Measurements from ENCODE around the gene RSPH9.
"Not testable (repeated sequence)": the region's sequence is repeated elsewhere in the genome, so short reads cannot be mapped to it uniquely, and the experiment has no call there.

The RSPH9 gene

GRCh38 chr6:43623880-43624785 lies 20.7 kb upstream of the RSPH9 start:
- H3K4me1 Mint-ChIP-seq (ENCODE audit: low read depth): peaks cover 29% of the 10 kb centered on the region
- H3K4me3 Mint-ChIP-seq: no peak overlapping the region

GRCh38 chr6:43624786-43625288 lies 20.0 kb upstream of the RSPH9 start:
- peaks cover 31% of the 10 kb centered on the region for H3K4me1 Mint-ChIP-seq (ENCODE audit: low read depth)
- H3K27me3 Mint-ChIP-seq (ENCODE audit: low read depth): no peaks in the 10 kb centered on the region
- no peaks in the 10 kb centered on the region for H3K9me3 Mint-ChIP-seq
- no peak overlapping the region for H3K27ac Mint-ChIP-seq
- peaks cover 40% of the 10 kb centered on the region for H3K36me3 Mint-ChIP-seq (ENCODE audit: low read depth)
- no peak overlapping the region for H3K4me3 Mint-ChIP-seq

More at GRCh38 chr6:43623880-43624785, 20.7 kb upstream of the RSPH9 start:
- no peaks in the 10 kb centered on the region for H3K9me3 Mint-ChIP-seq
- peaks cover 42% of the 10 kb centered on the region for H3K36me3 Mint-ChIP-seq (ENCODE audit: low read depth)
- H3K27ac Mint-ChIP-seq: no peak overlapping the region
- no peaks in the 10 kb centered on the region for H3K27me3 Mint-ChIP-seq (ENCODE audit: low read depth)

- H3K4me3 Mint-ChIP-seq: no peak overlapping the region
- H3K27ac Mint-ChIP-seq: peak overlapping the region; percentile 27
- H3K36me3 Mint-ChIP-seq (ENCODE audit: low read depth): peaks cover 40% of the 10 kb centered on the region
- H3K4me1 Mint-ChIP-seq (ENCODE audit: low read depth): peaks cover 37% of the 10 kb centered on the region
- H3K27me3 Mint-ChIP-seq (ENCODE audit: low read depth): no peaks in the 10 kb centered on the region
- H3K9me3 Mint-ChIP-seq: no peaks in the 10 kb centered on the region
Measured at GRCh38 chr6:43625393-43625992, 19.3 kb upstream of the RSPH9 start.

GRCh38 chr6:43627008-43627825 lies 17.6 kb upstream of the RSPH9 start:
- Mint-ChIP-seq H3K4me3 (peak overlapping the region; percentile 100), H3K27me3 (ENCODE audit: low read depth) (no peaks in the 10 kb centered on the region), H3K9me3 (no peaks in the 10 kb centered on the region), H3K36me3 (ENCODE audit: low read depth) (peaks cover 33% of the 10 kb centered on the region), H3K4me1 (ENCODE audit: low read depth) (peaks cover 39% of the 10 kb centered on the region), H3K27ac (peak overlapping the region; percentile 80)

- Mint-ChIP-seq H3K27me3 (ENCODE audit: low read depth) (no peaks in the 10 kb centered on the region), H3K36me3 (ENCODE audit: low read depth) (peaks cover 25% of the 10 kb centered on the region), H3K9me3 (no peaks in the 10 kb centered on the region), H3K4me1 (ENCODE audit: low read depth) (peaks cover 38% of the 10 kb centered on the region), H3K4me3 (peak overlapping the region; percentile 100), H3K27ac (peak overlapping the region; percentile 98)
Measured at GRCh38 chr6:43628393-43629103, 16.3 kb upstream of the RSPH9 start.

- Mint-ChIP-seq H3K4me1 (ENCODE audit: low read depth) (peaks cover 42% of the 10 kb centered on the region), H3K27ac (peak within 1 kb of the TSS; percentile 100), H3K36me3 (ENCODE audit: low read depth) (peaks cover 23% of the 10 kb centered on the region), H3K9me3 (no peaks in the 10 kb centered on the region), H3K4me3 (peak within 1 kb of the TSS; percentile 100), H3K27me3 (ENCODE audit: low read depth) (no peaks in the 10 kb centered on the region)
Measured at GRCh38 chr6:43629104-43629504, 15.7 kb upstream of the RSPH9 start, which contains the start of gene GTPBP2. GTPBP2 (minus strand) TSS chr6:43629264; CDS start chr6:43629162, 102 bp downstream.

- Mint-ChIP-seq H3K4me1 (ENCODE audit: low read depth) (peaks cover 42% of the 10 kb centered on the region), H3K36me3 (ENCODE audit: low read depth) (peaks cover 20% of the 10 kb centered on the region), H3K9me3 (no peaks in the 10 kb centered on the region), H3K27ac (peak overlapping the region; percentile 100), H3K27me3 (ENCODE audit: low read depth) (no peaks in the 10 kb centered on the region), H3K4me3 (peak overlapping the region; percentile 100)
Measured at GRCh38 chr6:43629505-43630300, 15.1 kb upstream of the RSPH9 start.

GRCh38 chr6:43630980-43631619 lies 13.7 kb upstream of the RSPH9 start:
- H3K4me1 Mint-ChIP-seq (ENCODE audit: low read depth): peaks cover 49% of the 10 kb centered on the region
- no peaks in the 10 kb centered on the region for H3K9me3 Mint-ChIP-seq
- peak overlapping the region; percentile 61 for H3K4me3 Mint-ChIP-seq
- H3K27ac Mint-ChIP-seq: peak overlapping the region; percentile 90
- H3K36me3 Mint-ChIP-seq (ENCODE audit: low read depth): peaks cover 15% of the 10 kb centered on the region
- no peaks in the 10 kb centered on the region for H3K27me3 Mint-ChIP-seq (ENCODE audit: low read depth)

GRCh38 chr6:43633002-43633401 lies 11.8 kb upstream of the RSPH9 start:
- H3K9me3 Mint-ChIP-seq; H3K4me3 Mint-ChIP-seq; H3K27ac Mint-ChIP-seq; H3K27me3 Mint-ChIP-seq (ENCODE audit: low read depth): not testable (repeated sequence)
- H3K4me1 Mint-ChIP-seq (ENCODE audit: low read depth): peaks cover 40% of the 10 kb centered on the region
- H3K36me3 Mint-ChIP-seq (ENCODE audit: low read depth): peaks cover 20% of the 10 kb centered on the region

GRCh38 chr6:43634702-43635303 lies 10.0 kb upstream of the RSPH9 start:
- Mint-ChIP-seq H3K27ac (peak overlapping the region; percentile 96), H3K4me3 (no peak overlapping the region), H3K27me3 (ENCODE audit: low read depth) (no peaks in the 10 kb centered on the region), H3K4me1 (ENCODE audit: low read depth) (peaks cover 40% of the 10 kb centered on the region), H3K36me3 (ENCODE audit: low read depth) (peaks cover 25% of the 10 kb centered on the region), H3K9me3 (no peaks in the 10 kb centered on the region)

- no peaks in the 10 kb centered on the region for H3K9me3 Mint-ChIP-seq
- peaks cover 33% of the 10 kb centered on the region for H3K36me3 Mint-ChIP-seq (ENCODE audit: low read depth)
- peak within 1 kb of the TSS; percentile 96 for H3K27ac Mint-ChIP-seq
- H3K4me3 Mint-ChIP-seq: peak within 1 kb of the TSS; percentile 92
- peaks cover 41% of the 10 kb centered on the region for H3K4me1 Mint-ChIP-seq (ENCODE audit: low read depth)
- no peaks in the 10 kb centered on the region for H3K27me3 Mint-ChIP-seq (ENCODE audit: low read depth)
Measured at GRCh38 chr6:43635387-43636307, 9.2 kb upstream of the RSPH9 start, which contains the start of gene MAD2L1BP. MAD2L1BP (plus strand) TSS chr6:43635840; CDS start chr6:43635876, 36 bp downstream.

- peak overlapping the region; percentile 92 for H3K4me3 Mint-ChIP-seq
- H3K27ac Mint-ChIP-seq: peak overlapping the region; percentile 96
- no peaks in the 10 kb centered on the region for H3K27me3 Mint-ChIP-seq (ENCODE audit: low read depth)
- peaks cover 35% of the 10 kb centered on the region for H3K36me3 Mint-ChIP-seq (ENCODE audit: low read depth)
- peaks cover 41% of the 10 kb centered on the region for H3K4me1 Mint-ChIP-seq (ENCODE audit: low read depth)
- H3K9me3 Mint-ChIP-seq: no peaks in the 10 kb centered on the region
Measured at GRCh38 chr6:43636308-43636659, 8.6 kb upstream of the RSPH9 start.

Data from T-helper 1 cell treated with Interleukin-12 subunit alpha and Interleukin-12 subunit beta and Interleukin-4 antibody, amounts not matched to agents 30 μg/mL and 1 μg/mL, for 36 hours (primary cell).